Activated T-cell treated with anti-CD3 and anti-CD28 coated beads, Interleukin-2, amount 50 U/mL, for 72 hours (primary cell): ENCODE data around the gene LIN37. TPM values are rescaled to one million over a fixed set of nuclear protein-coding genes. Genes with fewer than 3 reads are reported as not detected.

ENCODE experiments used
- ATAC-seq, 2 donors: fragments of 150-1000 bp; cut with Tn5 transposase; replicated peaks in 1 of 2; 2 replicates each; pipeline ENCODE4 v1.10.0; 2021; ENCODE audit warnings: moderate library complexity in 2 of 2, mild to moderate bottlenecking in 1 of 2
- DNase-seq, 2 donors: peaks; one replicate each; pipeline ENCODE4 v3.0.0; 2021 to 2022; ENCODE audit warnings: mixed read lengths in 1 of 2
- H3K27ac Mint-ChIP-seq: one replicate; pipeline ENCODE4 v1.8.0; 2022; ENCODE audit warnings: mild to moderate bottlenecking, moderate library complexity, mixed read lengths
- H3K27me3 Mint-ChIP-seq: one replicate; pipeline ENCODE4 v1.8.0; 2022; ENCODE audit warnings: low read depth, mixed read lengths
- H3K36me3 Mint-ChIP-seq, 2 donors: one replicate each; pipeline ENCODE4 v1.8.0; 2022; ENCODE audit warnings: mixed read lengths in 2 of 2, mild to moderate bottlenecking in 1 of 2; ENCODE audit not compliant: insufficient read depth in 2 of 2
- H3K4me1 Mint-ChIP-seq: one replicate; pipeline ENCODE4 v1.8.0; 2022; ENCODE audit warnings: low read depth, mixed read lengths
- H3K4me3 Mint-ChIP-seq, 2 donors: one replicate each; pipeline ENCODE4 v1.8.0; 2022; ENCODE audit warnings: mild to moderate bottlenecking in 2 of 2, mixed read lengths in 2 of 2, moderate library complexity in 2 of 2
- H3K9me3 Mint-ChIP-seq, 2 donors: one replicate each; pipeline ENCODE4 v1.8.0; 2022; ENCODE audit warnings: mixed read lengths in 2 of 2
- total RNA-seq, 2 donors: library from RNA; stranded (reverse); gene quantifications; one replicate each; pipeline ENCODE4 v1.2.3, GENCODE V29; 2022

LIN37 gene
- total RNA-seq, 2 donors from 2014 or later: 11.4 to 14.3 TPM

- ATAC-seq (no peak), DNase-seq (no peak)
- H3K27me3 Mint-ChIP-seq: no peaks in the 10 kb centered on the region
- no peaks in the 10 kb centered on the region for H3K9me3 Mint-ChIP-seq
- H3K36me3 Mint-ChIP-seq: peaks cover 6 to 12% of the 10 kb centered on the region in 2 donors
- H3K4me3 Mint-ChIP-seq: peak overlapping the region; percentile 91 to 95
- peaks cover 52% of the 10 kb centered on the region for H3K4me1 Mint-ChIP-seq
- peak overlapping the region; percentile 75 for H3K27ac Mint-ChIP-seq
Observed at GRCh38 chr19:35743640-35744429, 4.5 kb upstream of the LIN37 start.

- Mint-ChIP-seq H3K4me3 (peak overlapping the region; percentile 91 to 95), H3K27me3 (no peaks in the 10 kb centered on the region), H3K4me1 (peaks cover 60% of the 10 kb centered on the region), H3K9me3 (no peaks in the 10 kb centered on the region), H3K36me3 (peaks cover 6 to 12% of the 10 kb centered on the region in 2 donors), H3K27ac (peak overlapping the region; percentile 95)
- ATAC-seq (peak; percentile 59 to 62), DNase-seq (peak; percentile 95 to 96)
Observed at GRCh38 chr19:35744430-35745327, 3.7 kb upstream of the LIN37 start.

DNA sequence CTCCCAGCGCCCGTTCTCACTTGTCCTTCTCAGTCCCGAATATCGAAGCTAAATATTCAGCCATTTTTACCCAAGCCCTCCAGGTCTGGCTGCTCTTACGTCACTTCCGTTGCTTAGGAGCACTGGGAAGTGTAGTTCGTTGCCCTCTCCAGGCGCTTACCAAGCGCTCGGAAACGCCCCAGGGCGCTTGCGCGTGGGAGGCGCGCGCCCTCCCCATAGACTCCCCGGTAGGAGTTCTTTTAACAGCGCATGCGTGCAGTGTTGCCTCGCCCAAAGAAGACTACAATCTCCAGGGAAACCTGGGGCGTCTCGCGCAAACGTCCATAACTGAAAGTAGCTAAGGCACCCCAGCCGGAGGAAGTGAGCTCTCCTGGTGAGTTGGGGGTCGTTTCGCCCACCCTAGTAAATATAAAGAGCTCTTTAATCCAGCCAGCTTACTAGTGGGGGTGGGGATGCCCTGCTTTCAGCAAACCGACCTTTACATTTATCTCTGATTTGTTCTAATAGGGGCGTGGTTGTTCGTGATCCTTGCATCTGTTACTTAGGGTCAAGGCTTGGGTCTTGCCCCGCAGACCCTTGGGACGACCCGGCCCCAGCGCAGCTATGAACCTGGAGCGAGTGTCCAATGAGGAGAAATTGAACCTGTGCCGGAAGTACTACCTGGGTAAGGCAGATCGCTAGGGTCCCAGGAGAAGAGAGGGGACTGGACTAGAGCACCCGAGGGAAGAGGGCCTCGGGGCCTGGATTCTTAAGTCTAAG lies 2.9 kb upstream of the LIN37 start, which contains the start of the genes PSENEN and U2AF1L4:
Gene PSENEN (plus strand): TSS at position 324 of the 759 bp plus-strand sequence. CDS start 280 bp downstream, at position 604.
Gene U2AF1L4 (minus strand): TSS at position 91 of the 759 bp plus-strand sequence. CDS start 27 bp downstream, at position 64.
- no peaks in the 10 kb centered on the region for H3K27me3 Mint-ChIP-seq
- no peaks in the 10 kb centered on the region for H3K9me3 Mint-ChIP-seq
- peak; percentile 96 for DNase-seq
- peaks cover 6 to 12% of the 10 kb centered on the region in 2 donors for H3K36me3 Mint-ChIP-seq
- peak within 1 kb of the TSS; percentile 95 for H3K27ac Mint-ChIP-seq
- H3K4me1 Mint-ChIP-seq: peaks cover 68% of the 10 kb centered on the region
- peak within 1 kb of the TSS; percentile 91 to 95 for H3K4me3 Mint-ChIP-seq
- peak; percentile 55 to 56 for ATAC-seq

DNA sequence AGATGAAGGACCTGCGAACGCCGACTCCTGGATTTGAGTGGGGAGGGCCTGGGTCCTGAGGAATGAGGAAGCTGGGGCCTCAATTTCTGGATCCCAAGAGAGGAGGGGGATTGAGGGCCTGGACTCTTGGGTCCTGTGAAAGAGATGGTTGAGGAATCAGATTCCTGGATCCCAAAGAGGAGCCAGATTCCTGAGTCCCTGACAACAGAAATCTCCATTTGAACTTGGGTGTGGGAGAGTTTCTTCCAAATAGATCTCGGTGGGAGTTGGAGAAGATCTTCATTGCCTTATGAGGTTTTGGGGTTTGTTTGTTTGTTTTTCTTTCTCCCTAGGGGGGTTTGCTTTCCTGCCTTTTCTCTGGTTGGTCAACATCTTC lies 2.3 kb upstream of the LIN37 start:
- H3K36me3 Mint-ChIP-seq: peaks cover 5 to 12% of the 10 kb centered on the region in 2 donors
- H3K9me3 Mint-ChIP-seq: no peaks in the 10 kb centered on the region
- peaks cover 68% of the 10 kb centered on the region for H3K4me1 Mint-ChIP-seq
- peak overlapping the region; percentile 91 to 95 for H3K4me3 Mint-ChIP-seq
- ATAC-seq (no peak), DNase-seq (no peak)
- H3K27ac Mint-ChIP-seq: peak overlapping the region; percentile 95
- H3K27me3 Mint-ChIP-seq: no peaks in the 10 kb centered on the region

- H3K4me1 Mint-ChIP-seq: peaks cover 68% of the 10 kb centered on the region
- H3K27ac Mint-ChIP-seq: peak overlapping the region; percentile 87
- no peaks in the 10 kb centered on the region for H3K27me3 Mint-ChIP-seq
Observed at GRCh38 chr19:35746531-35746930, 1.8 kb upstream of the LIN37 start.

GRCh38 chr19:35750167-35750566 lies 1.8 kb downstream of the LIN37 start:
- Mint-ChIP-seq H3K4me1 (peaks cover 47% of the 10 kb centered on the region), H3K9me3 (no peaks in the 10 kb centered on the region), H3K4me3 (peak overlapping the region; percentile 45 to 51), H3K27me3 (no peaks in the 10 kb centered on the region), H3K27ac (no peak overlapping the region), H3K36me3 (peaks cover 0 to 3% of the 10 kb centered on the region in 2 donors)
- ATAC-seq (no peak), DNase-seq (no peak)

More at GRCh38 chr19:35746531-35746930, 1.8 kb upstream of the LIN37 start:
- DNase-seq (no peak), ATAC-seq (no peak)
- peaks cover 5 to 12% of the 10 kb centered on the region in 2 donors for H3K36me3 Mint-ChIP-seq
- H3K9me3 Mint-ChIP-seq: no peaks in the 10 kb centered on the region
- peak overlapping the region; percentile 91 to 95 for H3K4me3 Mint-ChIP-seq

DNA sequence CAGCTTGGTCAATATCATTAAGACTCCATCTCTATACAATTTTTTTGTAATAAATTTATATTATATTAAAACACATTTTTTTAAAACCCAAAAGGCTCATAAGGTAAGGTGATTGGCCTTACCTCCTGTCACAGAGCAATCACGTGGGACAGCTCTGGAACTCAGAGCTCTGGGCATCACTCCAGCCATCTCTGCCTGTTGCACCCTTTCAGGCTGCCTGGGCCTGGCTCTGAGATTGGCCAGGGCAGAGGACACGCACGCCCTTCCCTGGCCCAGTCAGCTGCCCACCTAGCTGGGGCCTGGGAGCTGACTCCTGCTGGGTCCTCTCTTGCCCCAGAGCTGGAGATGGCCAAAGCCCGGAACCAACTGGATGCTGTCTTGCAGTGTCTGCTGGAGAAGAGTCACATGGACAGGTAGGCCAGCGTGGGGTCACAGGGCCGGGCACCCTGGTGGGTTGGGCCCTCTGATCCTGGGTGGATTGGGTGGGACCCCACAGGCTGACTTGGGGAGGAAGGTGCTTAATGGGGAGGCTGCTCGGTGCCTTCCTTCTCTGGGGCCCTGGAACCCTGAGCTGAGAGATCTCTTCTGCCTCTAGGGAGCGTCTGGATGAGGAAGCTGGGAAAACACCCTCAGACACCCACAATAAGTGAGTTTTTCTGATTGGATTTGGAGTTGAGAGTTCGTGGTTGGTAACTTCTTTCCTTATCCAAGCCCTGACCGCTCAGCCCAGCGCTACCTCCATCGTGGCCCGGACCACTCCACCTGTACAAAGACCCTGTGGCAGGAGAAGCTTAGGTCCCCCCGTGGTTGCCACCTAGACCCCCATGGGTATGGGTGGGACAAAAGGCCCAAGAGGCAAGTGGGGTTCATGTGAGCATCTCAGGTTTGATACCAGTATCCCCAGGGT lies 3.7 kb downstream of the LIN37 start:
- no peak overlapping the region for H3K27ac Mint-ChIP-seq
- no peaks in the 10 kb centered on the region for H3K9me3 Mint-ChIP-seq
- H3K36me3 Mint-ChIP-seq: peaks cover 0 to 5% of the 10 kb centered on the region in 2 donors
- no peak overlapping the region for H3K4me3 Mint-ChIP-seq
- ATAC-seq (no peak), DNase-seq (no peak)
- peaks cover 6% of the 10 kb centered on the region for H3K27me3 Mint-ChIP-seq
- peaks cover 45% of the 10 kb centered on the region for H3K4me1 Mint-ChIP-seq

- Mint-ChIP-seq H3K9me3 (no peaks in the 10 kb centered on the region), H3K4me1 (peaks cover 39% of the 10 kb centered on the region), H3K4me3 (no peak overlapping the region), H3K36me3 (peaks cover 0 to 5% of the 10 kb centered on the region in 2 donors), H3K27ac (no peak overlapping the region), H3K27me3 (peaks cover 6% of the 10 kb centered on the region)
- no peak for ATAC-seq
- no peak for DNase-seq
Observed at GRCh38 chr19:35752746-35753350, 4.5 kb downstream of the LIN37 start.

GRCh38 chr19:35753634-35754369 lies 5.4 kb downstream of the LIN37 start:
- no peak overlapping the region for H3K27ac Mint-ChIP-seq
- ATAC-seq: no peak
- H3K36me3 Mint-ChIP-seq: peaks cover 0 to 5% of the 10 kb centered on the region in 2 donors

DNA sequence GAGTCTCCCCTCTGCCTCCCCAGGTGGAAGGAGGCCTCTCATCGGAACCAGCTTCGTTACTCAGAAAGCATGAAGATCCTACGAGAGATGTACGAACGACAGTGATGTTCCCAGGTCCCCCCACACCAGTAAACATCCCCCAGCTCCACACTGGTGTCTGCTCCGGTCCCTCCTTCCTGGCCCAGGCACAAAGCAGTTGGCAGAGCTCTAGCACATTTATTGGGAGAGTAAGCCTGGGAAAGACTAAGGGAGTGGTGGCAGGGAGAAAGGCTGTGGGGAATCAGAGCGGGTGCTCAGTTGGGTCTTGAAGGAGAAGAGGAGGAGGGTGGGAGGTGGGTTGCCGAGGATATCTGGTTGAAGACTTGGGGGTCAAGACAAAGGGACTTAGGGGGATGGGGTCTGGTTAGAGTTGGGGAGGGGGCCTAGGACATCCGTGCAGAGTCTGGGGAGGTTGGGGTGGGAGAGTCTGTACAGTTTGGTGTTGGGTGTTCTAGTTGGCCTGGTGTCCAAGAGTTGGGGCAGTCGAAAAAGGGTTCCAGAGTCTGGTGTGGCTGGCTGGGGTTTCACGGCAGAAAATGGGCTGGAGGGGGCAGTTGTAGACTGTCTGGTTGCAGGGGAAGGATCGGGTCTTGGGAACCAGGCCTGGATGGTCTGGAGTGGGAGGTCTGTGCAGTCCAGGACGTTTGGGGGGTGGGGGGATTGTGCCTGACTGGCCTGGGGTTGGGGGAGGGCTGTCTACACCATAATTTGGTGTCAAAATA lies 6.2 kb downstream of the LIN37 start:
- H3K9me3 Mint-ChIP-seq: no peaks in the 10 kb centered on the region
- H3K27me3 Mint-ChIP-seq: peaks cover 6% of the 10 kb centered on the region
- DNase-seq (no peak), ATAC-seq (no peak)
- no peak overlapping the region for H3K27ac Mint-ChIP-seq
- H3K4me3 Mint-ChIP-seq: no peak overlapping the region
- peaks cover 41% of the 10 kb centered on the region for H3K4me1 Mint-ChIP-seq
- H3K36me3 Mint-ChIP-seq: peaks cover 0 to 5% of the 10 kb centered on the region in 2 donors

More at GRCh38 chr19:35753634-35754369, 5.4 kb downstream of the LIN37 start:
- Mint-ChIP-seq H3K27me3 (peaks cover 6% of the 10 kb centered on the region), H3K9me3 (no peaks in the 10 kb centered on the region), H3K4me1 (peaks cover 40% of the 10 kb centered on the region), H3K4me3 (no peak overlapping the region)
- DNase-seq: no peak
